GM04503 (cell line): ENCODE results near the gene TAB3.

Experiments used
- DNase-seq: peaks from one replicate; pipeline ENCODE4 v3.0.0-alpha.2; 2012; ENCODE audit warnings: low read depth

TAB3 gene, protein sequence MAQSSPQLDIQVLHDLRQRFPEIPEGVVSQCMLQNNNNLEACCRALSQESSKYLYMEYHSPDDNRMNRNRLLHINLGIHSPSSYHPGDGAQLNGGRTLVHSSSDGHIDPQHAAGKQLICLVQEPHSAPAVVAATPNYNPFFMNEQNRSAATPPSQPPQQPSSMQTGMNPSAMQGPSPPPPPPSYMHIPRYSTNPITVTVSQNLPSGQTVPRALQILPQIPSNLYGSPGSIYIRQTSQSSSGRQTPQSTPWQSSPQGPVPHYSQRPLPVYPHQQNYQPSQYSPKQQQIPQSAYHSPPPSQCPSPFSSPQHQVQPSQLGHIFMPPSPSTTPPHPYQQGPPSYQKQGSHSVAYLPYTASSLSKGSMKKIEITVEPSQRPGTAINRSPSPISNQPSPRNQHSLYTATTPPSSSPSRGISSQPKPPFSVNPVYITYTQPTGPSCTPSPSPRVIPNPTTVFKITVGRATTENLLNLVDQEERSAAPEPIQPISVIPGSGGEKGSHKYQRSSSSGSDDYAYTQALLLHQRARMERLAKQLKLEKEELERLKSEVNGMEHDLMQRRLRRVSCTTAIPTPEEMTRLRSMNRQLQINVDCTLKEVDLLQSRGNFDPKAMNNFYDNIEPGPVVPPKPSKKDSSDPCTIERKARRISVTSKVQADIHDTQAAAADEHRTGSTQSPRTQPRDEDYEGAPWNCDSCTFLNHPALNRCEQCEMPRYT

GRCh38 chrX:30889147-30890140, at the start of gene TAB3:
TAB3 (minus strand) TSS chrX:30889254; CDS start chrX:30859588, 29,666 bp downstream.
- peak; percentile 72 for DNase-seq

DNA sequence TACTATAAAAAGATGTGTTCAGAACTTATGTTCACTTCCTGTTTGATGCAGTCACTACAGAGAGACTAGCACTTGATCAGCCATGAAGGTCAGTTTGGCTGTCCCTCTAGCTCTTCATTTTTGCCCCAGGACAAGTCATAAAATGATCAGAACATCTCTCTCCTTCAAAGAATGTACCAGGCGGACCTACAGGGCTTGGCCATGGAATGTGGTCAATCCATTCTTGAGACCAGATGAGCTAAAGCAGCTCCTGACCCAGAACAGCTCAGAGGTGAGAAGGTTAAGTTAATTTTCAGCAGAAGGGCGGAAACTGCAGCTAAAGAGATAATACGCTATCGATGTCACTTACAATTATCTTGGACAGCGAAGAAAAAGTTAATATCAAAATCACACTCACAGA, 49.2 kb upstream of the TAB3 start:
- no peak for DNase-seq

GRCh38 chrX:30935985-30936384, 46.9 kb upstream of the TAB3 start:
- DNase-seq, result peak; percentile 7

DNA sequence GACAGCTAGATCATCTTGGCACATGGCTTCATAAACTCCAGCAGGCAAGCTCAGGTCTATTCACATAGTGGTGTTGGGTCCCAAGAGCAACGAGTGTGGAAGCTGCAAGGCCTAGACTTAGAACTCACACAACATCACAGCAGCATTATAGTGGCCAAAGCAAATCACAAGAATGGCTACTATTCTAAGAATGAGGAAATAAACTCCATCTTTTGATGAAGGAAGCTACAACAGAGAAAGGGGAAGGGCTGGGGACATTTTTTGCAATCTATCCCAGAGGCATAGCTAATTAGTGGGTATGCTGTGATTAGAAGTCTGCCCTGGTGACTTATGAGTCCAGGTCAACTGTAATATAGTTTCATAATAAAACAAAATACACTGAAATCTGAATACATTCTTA, 42.9 kb upstream of the TAB3 start:
- DNase-seq, result no peak

DNA sequence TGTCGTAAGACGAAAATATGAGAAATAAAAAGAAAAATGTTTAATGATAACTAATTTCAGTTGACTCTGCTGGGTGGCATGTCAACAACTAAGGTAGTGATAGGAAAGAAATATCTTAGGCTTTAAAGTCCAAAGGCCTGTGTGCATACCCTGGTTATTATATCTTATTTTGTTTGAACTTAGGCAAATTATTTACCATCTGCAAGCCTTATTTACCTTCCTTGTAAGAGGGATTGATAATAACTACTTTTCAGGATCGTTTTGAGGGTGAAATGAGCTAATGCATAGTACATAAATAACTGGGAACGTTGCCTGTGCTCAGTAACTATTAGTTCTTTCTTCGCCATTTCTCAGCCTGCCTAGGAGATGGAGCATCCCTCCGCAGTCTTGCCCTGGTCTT, 41.6 kb upstream of the TAB3 start:
- DNase-seq, result no peak

GRCh38 chrX:30930143-30930542, 41.1 kb upstream of the TAB3 start:
- no peak for DNase-seq

DNA sequence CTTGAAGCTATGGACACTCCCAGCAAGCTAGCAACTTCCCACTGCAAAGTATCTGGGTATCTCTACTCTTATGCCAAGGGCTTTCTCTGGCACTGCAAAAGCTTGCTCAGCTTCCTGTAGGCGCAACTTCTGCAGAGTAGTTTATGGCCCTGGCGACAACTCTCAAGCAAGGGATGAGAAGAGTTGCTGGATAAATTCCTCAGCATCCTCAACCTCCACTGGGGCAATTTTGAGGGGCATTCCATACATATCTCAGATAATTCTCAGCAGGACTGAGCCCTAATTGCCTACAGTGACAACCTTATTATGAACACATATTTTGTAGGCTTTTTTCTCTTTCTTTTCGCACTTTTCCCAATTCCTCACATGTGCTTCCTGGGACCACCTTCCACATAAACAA, 31.2 kb upstream of the TAB3 start:
- no peak for DNase-seq

GRCh38 chrX:30918480-30918879, 29.4 kb upstream of the TAB3 start:
- DNase-seq, result no peak

GRCh38 chrX:30913492-30913891, 24.4 kb upstream of the TAB3 start:
- DNase-seq, result no peak

GRCh38 chrX:30910124-30910860, 21.2 kb upstream of the TAB3 start:
- no peak for DNase-seq

DNA sequence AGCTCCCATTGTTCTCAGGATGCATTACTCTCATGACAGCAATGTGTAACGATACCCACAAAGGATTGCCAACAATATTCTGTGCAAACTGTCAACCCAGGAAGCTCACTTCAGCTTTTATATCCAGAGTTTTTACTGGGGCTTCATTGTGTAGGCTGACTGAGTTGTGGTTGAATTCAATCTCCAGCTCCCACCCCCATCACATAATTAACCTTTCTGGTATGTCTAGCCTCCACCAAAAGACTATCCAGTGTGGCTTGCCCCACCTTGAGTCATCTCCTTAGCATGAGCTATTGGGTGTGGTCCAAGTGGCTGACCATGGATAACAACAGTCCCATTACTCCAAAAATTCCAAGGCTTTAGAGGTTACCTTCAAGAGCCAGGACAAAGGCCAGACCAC, 17.7 kb upstream of the TAB3 start:
- peak; percentile 37 for DNase-seq

DNA sequence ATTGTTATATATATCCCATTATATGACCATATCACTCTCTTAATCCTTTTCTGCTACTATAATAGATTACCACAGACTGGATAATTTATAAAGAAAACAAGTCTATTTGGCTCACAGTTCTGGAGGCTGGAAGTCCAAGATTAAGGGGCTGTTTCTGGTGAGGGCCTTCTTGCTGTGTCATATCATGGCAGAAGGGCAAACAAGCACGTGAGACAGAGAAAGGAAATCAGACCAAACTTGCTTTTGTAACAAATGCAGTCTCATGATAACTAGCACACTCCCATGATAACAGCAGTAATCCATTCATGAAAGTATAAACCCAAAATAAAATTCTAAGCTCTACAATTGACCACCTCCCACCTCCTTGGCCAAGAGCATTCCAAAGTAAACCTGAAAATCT, 16.3 kb upstream of the TAB3 start:
- DNase-seq, result no peak

- DNase-seq, result no peak
These were observed 15.6 kb upstream of the TAB3 start for GRCh38 chrX:30904632-30905031.

GRCh38 chrX:30904186-30904585, 15.1 kb upstream of the TAB3 start:
- no peak for DNase-seq

- DNase-seq, result no peak
These were observed 11.2 kb upstream of the TAB3 start for GRCh38 chrX:30900227-30900626.

DNA sequence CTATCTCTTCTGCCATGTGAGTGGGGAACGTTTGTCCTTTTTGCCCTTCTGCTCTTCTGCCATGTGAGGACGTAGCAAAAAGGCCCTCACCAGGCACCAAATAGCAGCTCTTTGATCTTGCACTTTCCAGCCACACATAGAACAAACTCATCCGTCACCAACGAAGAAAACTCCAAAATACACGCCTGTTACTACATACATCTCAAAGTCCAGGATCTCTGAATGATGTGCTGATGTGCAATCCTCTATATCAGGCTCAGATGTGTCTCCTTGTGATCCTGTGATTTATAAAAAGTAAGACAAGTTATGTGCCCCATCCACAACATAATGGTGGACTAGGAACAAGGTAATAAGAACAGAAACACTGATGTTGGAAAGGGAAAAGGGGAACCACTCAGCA, 9.8 kb upstream of the TAB3 start:
- no peak for DNase-seq

- no peak for DNase-seq
These were observed 6.3 kb upstream of the TAB3 start for GRCh38 chrX:30895370-30895769.

GRCh38 chrX:30893206-30893605, 4.2 kb upstream of the TAB3 start:
- no peak for DNase-seq

- DNase-seq, result no peak
These were observed 3.5 kb upstream of the TAB3 start for GRCh38 chrX:30892591-30892990.

GRCh38 chrX:30888526-30889146, 418 bp downstream of the TAB3 start:
- DNase-seq, result no peak

DNA sequence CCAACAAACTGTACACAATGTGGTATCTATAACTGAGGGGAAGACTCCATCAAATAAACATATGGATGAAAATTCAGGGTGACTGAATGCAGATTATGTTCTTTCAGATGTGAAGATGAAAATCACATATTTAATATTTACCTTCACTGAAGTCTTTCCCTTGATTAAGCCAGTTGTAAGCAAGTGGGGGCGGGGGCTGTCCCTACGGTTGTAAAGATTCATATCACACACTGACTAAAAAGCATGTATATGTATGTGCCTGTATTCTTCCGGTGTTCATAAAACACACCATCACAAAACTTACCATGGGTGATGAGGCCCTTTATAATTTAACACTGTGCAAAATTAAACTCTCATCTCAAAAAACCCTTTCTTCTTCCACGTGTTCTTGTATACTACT, 1.3 kb downstream of the TAB3 start:
- DNase-seq, result no peak
